H1 (cell line): ENCODE measurements around the gene AGER.

Source experiments
- CHD1 ChIP-seq: IDR thresholded peaks from 2 replicates; pipeline ENCODE4 v1.6.1; 2012; ENCODE audit warnings: low read depth, low read length, improper control_type of control experiment
- CTCF ChIP-seq, 3 experiments: IDR thresholded peaks; 1 replicate in 2 of 3; 2 replicates in 1 of 3; pipeline versions ENCODE4 v1.5.1 to v1.6.1; 2011; ENCODE audit warnings: low read length in 3 of 3, mild to moderate bottlenecking in 3 of 3, inconsistent platforms in 2 of 3, low read depth in 1 of 3, moderate library complexity in 1 of 3; ENCODE audit not compliant: insufficient read depth in 1 of 3; ENCODE audit errors: control extremely low read depth in 1 of 3
- EP300 ChIP-seq, 2 experiments: IDR thresholded peaks; 1 replicate in 1 of 2; 2 replicates in 1 of 2; pipeline ENCODE4 v1.6.1; 2011 to 2012; ENCODE audit warnings: low read depth in 2 of 2, low read length in 2 of 2, mild to moderate bottlenecking in 2 of 2, borderline replicate concordance in 1 of 2, inconsistent platforms in 1 of 2, moderate library complexity in 1 of 2
- EZH2 ChIP-seq: fragments of 200-600 bp; sonication (generic); IDR thresholded peaks from 2 replicates; pipeline ENCODE4 v1.7.1; 2012; ENCODE audit warnings: low read depth, mild to moderate bottlenecking, moderate library complexity, low read length, inconsistent platforms; ENCODE audit not compliant: severe bottlenecking
- POLR2A ChIP-seq, 2 experiments: IDR thresholded peaks; 1 replicate in 1 of 2; 2 replicates in 1 of 2; pipeline ENCODE4 v1.6.1; 2011; ENCODE audit warnings: low read depth in 2 of 2, low read length in 2 of 2, mild to moderate bottlenecking in 2 of 2; ENCODE audit errors: control extremely low read depth in 1 of 2
- SP4 ChIP-seq: IDR thresholded peaks from 2 replicates; pipeline ENCODE4 v1.6.1; 2012; ENCODE audit warnings: low read length, inconsistent platforms
- YY1 ChIP-seq: IDR thresholded peaks from 2 replicates; pipeline ENCODE4 v1.6.1; 2011; ENCODE audit warnings: low read depth, mild to moderate bottlenecking, low read length
- TF ChIP-seq, protein P1 (sequence below): IDR thresholded peaks from 2 replicates; pipeline ENCODE4 v1.6.1; 2011; ENCODE audit warnings: low read length, improper control_type of control experiment

DNA sequence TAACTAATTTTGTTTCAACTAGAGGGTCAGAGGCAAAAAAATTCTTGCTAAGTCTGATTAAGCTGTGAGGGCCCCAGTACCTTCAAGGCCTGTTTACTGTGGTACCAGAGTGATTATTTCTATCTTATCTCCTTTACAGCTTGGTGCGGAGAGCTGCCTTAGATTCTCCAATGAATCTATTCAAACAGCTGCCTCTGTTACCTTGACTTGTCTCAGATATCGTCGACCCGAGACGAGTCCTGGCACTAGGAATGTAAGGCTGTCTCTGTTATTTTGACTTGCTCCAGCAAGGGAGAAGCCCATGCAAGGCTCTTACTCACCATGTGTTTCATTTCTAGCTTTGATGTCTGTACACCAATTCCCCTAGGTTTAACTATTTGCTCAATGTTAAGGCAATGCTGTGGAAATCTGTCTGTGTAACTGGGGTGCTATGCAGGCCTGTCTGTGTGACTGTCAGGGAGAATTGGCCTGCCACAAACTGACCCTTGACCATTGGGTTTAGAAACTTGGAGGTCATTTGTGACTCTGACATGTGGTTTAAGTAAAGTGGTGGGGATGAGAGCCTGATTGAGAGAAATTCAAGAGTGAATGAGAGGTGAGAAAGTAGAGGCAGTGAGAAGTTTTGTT is 43.5 kb downstream of the AGER start:
- TF ChIP-seq POLR2A (IDR thresholded peaks at IDR 0.05; ENCODE audit: control extremely low read depth in 1 of 2, low read depth in 2 of 2, low read length in 2 of 2) (no peak), EP300 (IDR thresholded peaks at IDR 0.05; ENCODE audit: borderline replicate concordance in 1 of 2, low read depth in 2 of 2, low read length in 2 of 2) (no peak), EZH2 (no peak), CHD1 (no peak), CTCF (IDR thresholded peaks at IDR 0.05; ENCODE audit: control extremely low read depth in 1 of 3, insufficient read depth in 1 of 3, low read depth in 1 of 3, low read length in 3 of 3) (no peak), YY1 (no peak), SP4 (no peak)
- TF ChIP-seq, protein P1, sequence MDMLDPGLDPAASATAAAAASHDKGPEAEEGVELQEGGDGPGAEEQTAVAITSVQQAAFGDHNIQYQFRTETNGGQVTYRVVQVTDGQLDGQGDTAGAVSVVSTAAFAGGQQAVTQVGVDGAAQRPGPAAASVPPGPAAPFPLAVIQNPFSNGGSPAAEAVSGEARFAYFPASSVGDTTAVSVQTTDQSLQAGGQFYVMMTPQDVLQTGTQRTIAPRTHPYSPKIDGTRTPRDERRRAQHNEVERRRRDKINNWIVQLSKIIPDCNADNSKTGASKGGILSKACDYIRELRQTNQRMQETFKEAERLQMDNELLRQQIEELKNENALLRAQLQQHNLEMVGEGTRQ: no peak
